HEK293T (cell line): Measurements from ENCODE around the gene SLC2A4RG.

ENCODE experiments used
- CTCF ChIA-PET: fragments of 350-600 bp; formaldehyde crosslinking; extraction: SDS; loops from one replicate; lab custom pipeline; 2021; ENCODE audit warnings: antibody characterized with exemption, inconsistent platforms; lab: Yijun Ruan, JAX
- POLR2A ChIA-PET: fragments of 350-600 bp; formaldehyde crosslinking; extraction: SDS; loops from one replicate; lab custom pipeline; 2020; ENCODE audit warnings: antibody characterized with exemption, inconsistent platforms; lab: Yijun Ruan, JAX
- DNase-seq: peaks from one replicate; pipeline ENCODE4 v3.0.0; 2012; ENCODE audit warnings: mixed read lengths; ENCODE audit errors: extremely low spot score
- ARNT ChIP-seq: fragments of 450-650 bp; IDR thresholded peaks from 2 replicates; pipeline ENCODE4 v1.6.1; 2017; ENCODE audit warnings: mild to moderate bottlenecking
- BHLHE40 ChIP-seq: fragments of 450-650 bp; IDR thresholded peaks from 2 replicates; pipeline ENCODE4 v1.6.1; 2016; ENCODE audit warnings: mild to moderate bottlenecking, moderate library complexity, borderline replicate concordance
- CTBP1 ChIP-seq: fragments of 450-650 bp; IDR thresholded peaks from 2 replicates; pipeline ENCODE4 v1.6.1; 2016; ENCODE audit warnings: borderline replicate concordance
- ELF4 ChIP-seq: fragments of 450-650 bp; IDR thresholded peaks from 2 replicates; pipeline ENCODE4 v1.6.1; 2017; ENCODE audit warnings: antibody characterized with exemption
- FOXA1 ChIP-seq: fragments of 450-650 bp; IDR thresholded peaks from 2 replicates; pipeline ENCODE4 v1.6.1; 2016; ENCODE audit warnings: mild to moderate bottlenecking
- FOXK2 ChIP-seq: fragments of 450-650 bp; IDR thresholded peaks from 2 replicates; pipeline ENCODE4 v1.6.1; 2016; ENCODE audit warnings: mild to moderate bottlenecking
- FOXM1 ChIP-seq: fragments of 450-650 bp; IDR thresholded peaks from 2 replicates; pipeline ENCODE4 v1.6.1; 2017; ENCODE audit warnings: mild to moderate bottlenecking, borderline replicate concordance
- HDGF ChIP-seq: fragments of 450-650 bp; IDR thresholded peaks from 2 replicates; pipeline ENCODE4 v1.6.1; 2017; ENCODE audit warnings: antibody characterized with exemption, borderline replicate concordance
- L3MBTL2 ChIP-seq: fragments of 450-650 bp; conservative IDR thresholded peaks from 2 replicates; pipeline ENCODE4 v1.6.1; 2016; ENCODE audit warnings: mild to moderate bottlenecking
- LEF1 ChIP-seq: fragments of 450-650 bp; IDR thresholded peaks from 2 replicates; pipeline ENCODE4 v1.6.1; 2017; ENCODE audit warnings: mild to moderate bottlenecking, borderline replicate concordance
- NFRKB ChIP-seq: fragments of 450-650 bp; IDR thresholded peaks from 2 replicates; pipeline ENCODE4 v1.6.1; 2016; ENCODE audit warnings: mild to moderate bottlenecking, moderate library complexity
- SP1 ChIP-seq: fragments of 450-650 bp; IDR thresholded peaks from 2 replicates; pipeline ENCODE4 v1.6.1; 2017
- SUZ12 ChIP-seq: fragments of 450-650 bp; IDR thresholded peaks from 2 replicates; pipeline ENCODE4 v1.6.1; 2016; ENCODE audit warnings: mild to moderate bottlenecking
- TARDBP ChIP-seq: fragments of 450-650 bp; IDR thresholded peaks from 2 replicates; pipeline ENCODE4 v1.6.1; 2016
- ZNF384 ChIP-seq: fragments of 450-650 bp; IDR thresholded peaks from 2 replicates; pipeline ENCODE4 v1.6.1; 2016
- TF ChIP-seq, protein P1 (sequence below): fragments of 450-650 bp; IDR thresholded peaks from 2 replicates; pipeline ENCODE4 v1.6.1; 2016

The SLC2A4RG gene

DNA sequence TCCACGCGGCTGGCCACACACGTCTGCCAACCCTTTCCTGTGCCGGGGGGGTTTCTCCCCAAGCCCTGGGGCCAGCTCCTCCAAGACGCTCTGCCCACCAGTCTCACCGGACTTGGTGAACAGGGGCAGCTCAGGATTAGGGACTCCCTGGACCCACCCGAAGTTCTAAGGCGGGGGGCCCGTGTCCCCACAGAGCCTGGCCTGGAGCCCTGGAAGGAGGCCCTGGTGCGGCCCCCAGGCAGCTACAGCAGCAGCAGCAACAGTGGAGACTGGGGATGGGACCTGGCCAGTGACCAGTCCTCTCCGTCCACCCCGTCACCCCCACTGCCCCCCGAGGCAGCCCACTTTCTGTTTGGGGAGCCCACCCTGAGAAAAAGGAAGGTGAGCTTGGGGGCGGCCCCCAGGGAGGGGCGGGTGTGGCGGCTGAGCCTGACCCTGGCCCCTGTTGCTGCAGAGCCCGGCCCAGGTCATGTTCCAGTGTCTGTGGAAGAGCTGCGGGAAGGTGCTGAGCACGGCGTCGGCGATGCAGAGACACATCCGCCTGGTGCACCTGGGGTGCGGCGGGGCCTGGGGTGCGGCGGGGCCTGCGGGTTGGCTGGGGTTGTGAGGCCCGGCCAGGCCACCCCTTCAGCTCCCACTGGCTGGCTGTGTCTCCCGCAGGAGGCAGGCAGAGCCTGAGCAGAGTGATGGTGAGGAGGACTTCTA is 2.3 kb downstream of the SLC2A4RG start:
- ChIA-PET CTCF (no interaction called here), POLR2A (interaction anchor here (0.9 to 1.6 kb wide), 5 partner anchors 9 to 123 kb away, joined by 3 to 14 read pairs (median 8); partner anchors contain the start of genes ARFRP1, RTEL1, TPD52L2 and ZGPAT)
- no peak for DNase-seq
- TF ChIP-seq NFRKB: no peak
- TF ChIP-seq ELF4: no peak
- no peak for TF ChIP-seq FOXA1
- no peak for TF ChIP-seq FOXM1
- no peak for TF ChIP-seq SP1
- no peak for TF ChIP-seq SUZ12
- TF ChIP-seq TARDBP: no peak
- TF ChIP-seq BHLHE40: no peak
- no peak for TF ChIP-seq LEF1
- no peak for TF ChIP-seq HDGF
- TF ChIP-seq, protein P1, sequence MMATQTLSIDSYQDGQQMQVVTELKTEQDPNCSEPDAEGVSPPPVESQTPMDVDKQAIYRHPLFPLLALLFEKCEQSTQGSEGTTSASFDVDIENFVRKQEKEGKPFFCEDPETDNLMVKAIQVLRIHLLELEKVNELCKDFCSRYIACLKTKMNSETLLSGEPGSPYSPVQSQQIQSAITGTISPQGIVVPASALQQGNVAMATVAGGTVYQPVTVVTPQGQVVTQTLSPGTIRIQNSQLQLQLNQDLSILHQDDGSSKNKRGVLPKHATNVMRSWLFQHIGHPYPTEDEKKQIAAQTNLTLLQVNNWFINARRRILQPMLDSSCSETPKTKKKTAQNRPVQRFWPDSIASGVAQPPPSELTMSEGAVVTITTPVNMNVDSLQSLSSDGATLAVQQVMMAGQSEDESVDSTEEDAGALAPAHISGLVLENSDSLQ: no peak
- no peak for TF ChIP-seq L3MBTL2
- TF ChIP-seq ARNT: no peak
- no peak for TF ChIP-seq FOXK2
- no peak for TF ChIP-seq CTBP1
- no peak for TF ChIP-seq ZNF384

DNA sequence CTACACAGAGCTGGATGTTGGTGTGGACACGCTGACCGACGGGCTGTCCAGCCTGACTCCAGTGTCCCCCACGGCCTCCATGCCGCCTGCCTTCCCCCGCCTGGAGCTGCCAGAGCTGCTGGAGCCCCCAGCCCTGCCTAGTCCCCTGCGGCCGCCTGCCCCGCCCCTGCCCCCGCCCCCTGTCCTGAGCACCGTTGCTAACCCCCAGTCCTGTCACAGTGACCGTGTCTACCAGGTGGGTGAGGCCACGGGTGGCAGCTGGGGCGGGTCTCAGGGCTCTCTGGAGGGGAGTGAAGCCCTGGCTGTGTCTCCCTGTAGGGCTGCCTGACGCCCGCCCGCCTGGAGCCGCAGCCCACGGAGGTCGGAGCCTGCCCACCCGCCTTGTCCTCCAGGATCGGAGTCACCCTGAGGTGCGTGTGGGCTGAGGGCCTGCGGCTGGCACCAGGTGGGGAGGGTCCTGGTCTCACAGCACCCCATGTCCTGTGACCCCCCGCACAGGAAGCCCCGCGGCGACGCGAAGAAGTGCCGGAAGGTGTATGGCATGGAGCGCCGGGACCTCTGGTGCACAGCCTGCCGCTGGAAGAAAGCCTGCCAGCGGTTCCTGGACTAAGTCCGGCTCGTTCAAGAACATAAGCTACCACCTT is 2.9 kb downstream of the SLC2A4RG start:
- no peak for DNase-seq
- CTCF ChIA-PET: no interaction called here
- no peak for TF ChIP-seq CTBP1
- no peak for TF ChIP-seq FOXA1
- no peak for TF ChIP-seq NFRKB
- TF ChIP-seq ELF4: no peak
- POLR2A ChIA-PET: interaction anchor here (0.7 to 0.9 kb wide), 2 partner anchors 8 to 35 kb away, joined by 3 read pairs; partner anchors contain the start of genes ARFRP1 and ZGPAT

DNA sequence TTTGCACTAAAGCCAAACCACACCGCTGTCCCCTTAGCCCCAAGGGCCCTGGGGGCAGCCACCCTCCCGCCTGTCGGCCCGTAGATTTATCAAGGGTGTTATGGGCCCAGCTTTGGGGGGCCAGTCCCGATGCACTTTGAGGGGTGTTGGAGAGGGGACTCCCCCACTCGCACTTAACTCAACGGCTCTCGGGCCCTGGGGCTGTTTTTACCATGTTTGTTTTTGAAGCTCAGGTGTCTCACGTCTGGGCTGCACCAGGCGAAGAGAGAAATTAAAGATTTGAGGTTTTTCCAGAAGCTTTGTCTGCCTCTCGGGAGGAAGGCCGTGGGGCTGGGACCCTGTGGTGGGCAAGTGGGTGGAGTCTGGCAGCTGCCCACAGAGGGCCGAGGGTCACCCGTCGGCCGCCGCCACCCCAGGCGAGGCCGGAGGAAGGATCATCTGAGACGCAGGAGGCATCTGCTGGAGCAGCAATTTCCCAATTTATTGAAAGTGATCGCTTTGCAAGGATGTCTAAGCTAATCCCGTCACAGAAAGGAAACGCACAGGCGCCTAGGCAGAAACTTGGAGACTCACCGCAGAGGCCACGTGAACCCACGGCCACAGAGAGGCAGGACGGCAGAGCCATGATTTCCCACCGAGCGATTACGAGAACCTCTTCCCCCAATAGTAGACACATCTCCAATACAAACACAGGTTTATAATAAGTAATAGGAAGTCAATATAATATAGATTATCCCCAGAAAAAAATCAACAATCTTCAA is 3.8 kb downstream of the SLC2A4RG start:
- POLR2A ChIA-PET: interaction anchor here (0.7 kb wide), 1 partner anchor 9 kb away, joined by 3 read pairs; no protein-coding TSS in a partner anchor

DNA sequence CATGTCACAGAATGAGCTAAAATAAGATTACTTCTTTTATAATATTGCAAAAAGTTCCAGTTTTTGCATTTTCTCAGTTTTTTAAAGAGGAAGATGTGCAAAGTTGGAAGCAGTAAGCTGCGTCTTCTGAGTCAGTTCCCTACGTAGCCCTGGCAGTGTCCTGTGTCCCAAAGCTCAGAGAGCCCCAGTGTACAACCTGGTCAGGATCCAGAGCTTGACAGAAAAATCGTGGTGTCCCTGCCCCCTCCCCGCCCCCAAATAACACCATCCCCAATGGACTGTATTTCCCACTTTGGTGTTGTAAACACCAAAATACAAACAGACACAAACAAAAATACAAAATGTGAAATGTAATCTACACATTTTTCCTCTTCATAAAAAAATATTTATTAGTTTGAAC is 4.6 kb downstream of the SLC2A4RG start:
- ChIA-PET POLR2A (interaction anchor here (0.7 kb wide), 1 partner anchor 89 kb away, joined by 3 read pairs; no protein-coding TSS in a partner anchor), CTCF (no interaction called here)
- DNase-seq: no peak
- TF ChIP-seq L3MBTL2: no peak
- TF ChIP-seq NFRKB: no peak
- TF ChIP-seq TARDBP: no peak
- TF ChIP-seq CTBP1: no peak

More for the DNA sequence above, 3.8 kb downstream of the SLC2A4RG start:
- no peak for TF ChIP-seq FOXK2
- TF ChIP-seq TARDBP: no peak
- no peak for TF ChIP-seq FOXM1
- no peak for TF ChIP-seq L3MBTL2
- no peak for TF ChIP-seq ARNT
- TF ChIP-seq, protein P1: no peak
- no peak for TF ChIP-seq CTBP1
- no peak for TF ChIP-seq FOXA1
- no peak for TF ChIP-seq ELF4
- no peak for DNase-seq
- CTCF ChIA-PET: no interaction called here

DNA sequence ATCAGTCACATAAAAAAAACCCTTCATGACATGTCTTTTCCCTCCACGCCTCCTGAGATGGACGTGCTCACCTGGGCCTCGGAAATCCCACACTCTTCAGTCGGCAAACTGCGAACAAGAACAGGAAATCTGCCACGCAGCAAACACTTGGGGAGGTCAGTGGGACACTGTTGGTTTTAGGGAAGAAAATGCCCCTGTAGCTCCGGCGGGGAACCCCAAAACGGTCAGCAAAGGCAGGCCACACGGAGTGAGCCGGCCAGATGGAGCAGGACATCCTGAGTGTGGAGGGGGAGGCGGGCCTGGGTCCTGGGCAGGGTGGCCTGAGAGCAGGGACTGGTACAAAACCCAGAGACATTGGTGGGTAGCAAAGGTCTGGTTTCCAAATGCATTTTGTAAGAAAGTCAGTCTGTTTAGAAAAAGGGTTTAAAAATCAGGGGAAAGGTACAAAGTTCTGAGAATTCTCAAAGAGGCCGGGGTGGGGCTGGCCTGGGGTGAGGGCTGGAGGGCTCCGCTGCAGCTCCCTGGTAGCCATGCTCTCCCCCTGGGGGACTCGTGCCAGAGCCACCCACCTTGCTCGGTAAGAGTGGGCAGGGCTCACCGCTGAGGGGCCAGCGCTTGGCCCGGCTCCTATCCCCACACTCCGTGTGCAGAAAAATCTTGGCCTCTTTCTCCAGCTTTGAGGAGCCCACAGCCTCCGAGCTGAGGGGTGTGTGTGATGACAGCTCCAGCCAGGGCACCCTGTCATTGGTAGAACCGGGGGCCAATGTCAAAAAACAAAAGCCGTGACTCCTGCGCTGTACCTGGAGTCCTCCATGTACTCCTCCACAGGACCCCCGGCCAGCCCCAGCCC is 5.2 kb downstream of the SLC2A4RG start:
- CTCF ChIA-PET: no interaction called here
- TF ChIP-seq TARDBP (no peak), LEF1 (no peak)
- POLR2A ChIA-PET: interaction anchor here (0.7 to 1.2 kb wide), 2 partner anchors 90 to 120 kb away, joined by 3 read pairs; partner anchors contain the start of gene TPD52L2
- DNase-seq: no peak

DNA sequence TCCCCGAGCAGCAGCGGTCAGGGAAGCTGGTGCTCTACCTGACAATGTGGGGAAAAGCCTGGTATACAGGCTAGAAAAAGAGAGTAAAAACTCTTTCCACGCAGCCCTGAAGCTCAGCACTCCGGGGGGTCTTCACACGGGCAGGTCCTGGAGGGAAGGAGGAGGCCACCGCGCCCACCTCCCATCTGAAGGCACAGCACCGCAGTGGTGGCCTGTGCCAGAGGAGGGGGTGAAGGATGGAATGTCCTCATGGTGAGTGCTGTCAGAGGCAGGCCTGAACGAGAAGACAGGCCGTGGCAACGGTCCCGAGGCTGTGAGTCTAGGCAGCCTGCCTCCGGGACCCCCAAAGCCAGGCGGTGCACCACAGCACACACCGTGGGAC is 5.8 kb downstream of the SLC2A4RG start:
- TF ChIP-seq ZNF384 (no peak), FOXK2 (no peak)
- CTCF ChIA-PET: no interaction called here
- POLR2A ChIA-PET: interaction anchor here (1.2 kb wide), 1 partner anchor 120 kb away, joined by 3 read pairs; the partner anchor contains the start of gene TPD52L2
- DNase-seq: no peak
